ENCODE data around the gene EID2B.

Gene EID2B

DNA sequence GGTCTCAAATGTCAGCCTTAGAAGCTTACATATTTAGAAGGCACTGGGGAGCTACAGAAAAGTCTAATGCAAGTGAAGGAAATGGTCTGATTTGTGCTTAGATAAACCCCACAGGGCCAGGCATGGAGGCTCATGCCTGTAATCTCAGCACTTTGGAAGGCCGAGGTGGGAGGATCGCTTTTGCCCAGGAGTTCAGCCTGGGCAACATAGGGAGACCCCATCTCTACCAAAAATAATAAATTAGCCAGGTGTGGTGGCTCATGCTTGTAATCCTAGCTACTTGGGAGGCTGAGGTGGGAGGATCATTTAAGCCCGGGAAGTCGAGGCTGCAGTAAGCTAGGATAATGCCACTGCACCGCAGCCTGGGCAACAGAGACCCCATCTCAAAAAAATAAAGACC, 36.6 kb downstream of the EID2B start:
- Mint-ChIP-seq H3K27ac (no peak overlapping the region), H3K4me3 (no peak overlapping the region), H3K36me3 (peaks cover 2% of the 10 kb centered on the region), H3K27me3 (peaks cover 20% of the 10 kb centered on the region), H3K9me3 (no peaks in the 10 kb centered on the region), H3K4me1 (peaks cover 16% of the 10 kb centered on the region)

GRCh38 chr19:39494661-39495060, 38.0 kb downstream of the EID2B start:
- H3K27ac Mint-ChIP-seq = no peak overlapping the region
- peaks cover 10% of the 10 kb centered on the region for H3K27me3 Mint-ChIP-seq
- no peak overlapping the region for H3K4me3 Mint-ChIP-seq
- peaks cover 13% of the 10 kb centered on the region for H3K4me1 Mint-ChIP-seq
- H3K9me3 Mint-ChIP-seq = no peaks in the 10 kb centered on the region
- H3K36me3 Mint-ChIP-seq = peaks cover 2% of the 10 kb centered on the region

- Mint-ChIP-seq H3K4me1 (no peaks in the 10 kb centered on the region), H3K4me3 (no peak overlapping the region), H3K27me3 (no peaks in the 10 kb centered on the region), H3K36me3 (peaks cover 7% of the 10 kb centered on the region), H3K9me3 (no peaks in the 10 kb centered on the region), H3K27ac (peak overlapping the region; percentile 25)
Observed at GRCh38 chr19:39492788-39493187, 39.9 kb downstream of the EID2B start.

DNA sequence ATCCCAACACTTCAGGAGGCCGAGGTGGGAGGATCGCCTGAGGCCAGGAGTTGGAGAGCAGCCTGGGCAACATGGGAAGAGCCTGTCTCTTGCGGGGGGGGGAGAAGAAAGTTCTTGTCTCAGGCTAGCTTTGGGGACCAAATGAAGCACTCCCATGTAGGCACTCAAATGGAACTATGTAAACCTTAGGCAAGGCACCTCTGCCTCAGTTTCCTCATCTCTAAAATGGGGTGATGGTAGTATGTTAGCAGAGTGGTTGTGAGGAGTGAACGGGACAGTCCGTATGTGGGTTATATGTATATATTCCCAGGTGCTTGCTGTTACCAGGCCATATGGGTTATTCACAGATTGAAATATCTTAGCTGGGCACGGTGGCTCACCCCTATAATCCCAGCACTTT, 40.4 kb downstream of the EID2B start:
- Mint-ChIP-seq H3K27ac (no peak overlapping the region), H3K4me1 (no peaks in the 10 kb centered on the region), H3K36me3 (peaks cover 7% of the 10 kb centered on the region)

GRCh38 chr19:39489756-39490155, 42.9 kb downstream of the EID2B start:
- H3K4me3 Mint-ChIP-seq = no peak overlapping the region
- H3K27ac Mint-ChIP-seq = no peak overlapping the region
- H3K9me3 Mint-ChIP-seq = no peaks in the 10 kb centered on the region
- H3K36me3 Mint-ChIP-seq = peaks cover 11% of the 10 kb centered on the region
- peaks cover 7% of the 10 kb centered on the region for H3K4me1 Mint-ChIP-seq
- H3K27me3 Mint-ChIP-seq = no peaks in the 10 kb centered on the region

More for the DNA sequence above, 40.4 kb downstream of the EID2B start:
- no peak overlapping the region for H3K4me3 Mint-ChIP-seq
- no peaks in the 10 kb centered on the region for H3K9me3 Mint-ChIP-seq
- no peaks in the 10 kb centered on the region for H3K27me3 Mint-ChIP-seq

GRCh38 chr19:39483141-39483540, 49.5 kb downstream of the EID2B start:
- Mint-ChIP-seq H3K36me3 (peaks cover 9% of the 10 kb centered on the region), H3K4me1 (peaks cover 34% of the 10 kb centered on the region), H3K27ac (no peak overlapping the region), H3K4me3 (peak overlapping the region; percentile 59), H3K9me3 (no peaks in the 10 kb centered on the region), H3K27me3 (no peaks in the 10 kb centered on the region)

DNA sequence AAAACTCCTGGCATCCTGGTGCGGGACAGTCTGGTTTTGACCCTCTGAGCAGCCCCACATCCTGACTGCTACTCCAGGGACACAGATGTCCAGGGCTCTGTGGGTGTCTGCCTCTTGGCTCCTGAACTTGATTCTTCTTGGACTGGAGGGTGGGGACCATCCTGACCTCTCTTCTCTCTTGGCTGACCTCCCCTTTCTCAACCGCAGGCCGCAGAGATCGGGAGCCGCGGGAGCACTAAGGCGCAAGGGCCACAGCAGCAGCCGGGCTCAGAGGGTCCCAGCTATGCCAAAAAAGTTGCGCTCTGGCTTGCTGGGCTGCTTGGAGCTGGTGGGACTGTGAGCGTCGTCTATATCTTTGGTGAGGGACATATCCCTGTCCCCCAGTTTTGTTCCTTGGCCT, 51.0 kb downstream of the EID2B start:
- Mint-ChIP-seq H3K27ac (peak overlapping the region; percentile 94), H3K36me3 (peaks cover 7% of the 10 kb centered on the region), H3K4me1 (peaks cover 31% of the 10 kb centered on the region), H3K4me3 (peak overlapping the region; percentile 93), H3K27me3 (no peaks in the 10 kb centered on the region), H3K9me3 (no peaks in the 10 kb centered on the region)

DNA sequence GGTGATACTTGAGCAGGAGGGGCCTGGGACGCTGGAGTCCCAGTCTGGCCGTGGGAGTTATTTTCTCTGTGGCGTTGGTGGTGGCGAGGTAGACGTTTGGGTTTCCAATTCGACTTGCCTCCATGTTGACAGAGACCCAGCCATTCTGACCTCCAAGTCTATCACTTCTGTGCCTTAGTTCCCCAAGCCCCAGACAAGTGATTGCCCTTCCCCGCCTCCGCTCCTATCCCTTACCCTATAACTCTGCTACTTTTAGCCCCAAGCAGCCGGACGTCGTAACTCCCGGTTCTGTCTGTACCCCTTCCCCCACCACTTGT, 51.5 kb downstream of the EID2B start:
- Mint-ChIP-seq H3K27me3 (no peaks in the 10 kb centered on the region), H3K9me3 (no peaks in the 10 kb centered on the region), H3K4me3 (peak overlapping the region; percentile 93), H3K36me3 (peaks cover 7% of the 10 kb centered on the region), H3K27ac (peak overlapping the region; percentile 94), H3K4me1 (peaks cover 28% of the 10 kb centered on the region)

Data from activated naive CD4-positive, alpha-beta T cell treated with anti-CD3 and anti-CD28 coated beads, Interleukin-2, amount 50 U/mL, for 24 hours (primary cell).